ENCODE results near the gene TNIP3.

- TF ChIP-seq, protein P1, sequence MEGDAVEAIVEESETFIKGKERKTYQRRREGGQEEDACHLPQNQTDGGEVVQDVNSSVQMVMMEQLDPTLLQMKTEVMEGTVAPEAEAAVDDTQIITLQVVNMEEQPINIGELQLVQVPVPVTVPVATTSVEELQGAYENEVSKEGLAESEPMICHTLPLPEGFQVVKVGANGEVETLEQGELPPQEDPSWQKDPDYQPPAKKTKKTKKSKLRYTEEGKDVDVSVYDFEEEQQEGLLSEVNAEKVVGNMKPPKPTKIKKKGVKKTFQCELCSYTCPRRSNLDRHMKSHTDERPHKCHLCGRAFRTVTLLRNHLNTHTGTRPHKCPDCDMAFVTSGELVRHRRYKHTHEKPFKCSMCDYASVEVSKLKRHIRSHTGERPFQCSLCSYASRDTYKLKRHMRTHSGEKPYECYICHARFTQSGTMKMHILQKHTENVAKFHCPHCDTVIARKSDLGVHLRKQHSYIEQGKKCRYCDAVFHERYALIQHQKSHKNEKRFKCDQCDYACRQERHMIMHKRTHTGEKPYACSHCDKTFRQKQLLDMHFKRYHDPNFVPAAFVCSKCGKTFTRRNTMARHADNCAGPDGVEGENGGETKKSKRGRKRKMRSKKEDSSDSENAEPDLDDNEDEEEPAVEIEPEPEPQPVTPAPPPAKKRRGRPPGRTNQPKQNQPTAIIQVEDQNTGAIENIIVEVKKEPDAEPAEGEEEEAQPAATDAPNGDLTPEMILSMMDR (conservative IDR thresholded peaks at IDR 0.05 in 1 of 2, IDR thresholded peaks at IDR 0.05 in 1 of 2; ENCODE audit: low read depth in 1 of 2, low read length in 2 of 2): no peak
- TF ChIP-seq EZH2 (IDR thresholded peaks at IDR 0.05; ENCODE audit: low read length, missing control alignments): no peak
Measured at GRCh38 chr4:121180558-121180957, 16.4 kb upstream of the TNIP3 start.
